Stimulated activated naive B cell treated with anti-CD40 and anti-IgM and Interleukin-4, amounts not matched to agents 10 μg/mL and 1 μg/mL and 100 μg/mL, for 72 hours (primary cell): ENCODE data around the gene TMEM114.

Source experiments
- ATAC-seq, 2 donors: fragments of 150-1000 bp; cut with Tn5 transposase; replicated peaks; 2 replicates each; pipeline ENCODE4 v1.10.0; 2021; ENCODE audit warnings: moderate library complexity in 1 of 2
- DNase-seq: peaks from one replicate; pipeline ENCODE4 v3.0.0; 2021
- H3K27ac Mint-ChIP-seq: one replicate; pipeline ENCODE4 v1.8.0; 2022; ENCODE audit warnings: mild to moderate bottlenecking, mixed read lengths
- H3K27me3 Mint-ChIP-seq, 2 donors: one replicate each; pipeline ENCODE4 v1.8.0; 2022; ENCODE audit warnings: mixed read lengths in 2 of 2
- H3K36me3 Mint-ChIP-seq, 2 donors: one replicate each; pipeline ENCODE4 v1.8.0; 2022; ENCODE audit warnings: mixed read lengths in 2 of 2, mild to moderate bottlenecking in 1 of 2
- H3K4me1 Mint-ChIP-seq, 2 donors: one replicate each; pipeline ENCODE4 v1.8.0; 2022; ENCODE audit warnings: mixed read lengths in 2 of 2, mild to moderate bottlenecking in 1 of 2
- H3K4me3 Mint-ChIP-seq, 2 donors: one replicate each; pipeline ENCODE4 v1.8.0; 2022; ENCODE audit warnings: mild to moderate bottlenecking in 2 of 2, mixed read lengths in 2 of 2, moderate library complexity in 1 of 2
- H3K9me3 Mint-ChIP-seq, 2 donors: one replicate each; pipeline ENCODE4 v1.8.0; 2022; ENCODE audit warnings: mixed read lengths in 2 of 2, mild to moderate bottlenecking in 1 of 2

The TMEM114 gene

DNA sequence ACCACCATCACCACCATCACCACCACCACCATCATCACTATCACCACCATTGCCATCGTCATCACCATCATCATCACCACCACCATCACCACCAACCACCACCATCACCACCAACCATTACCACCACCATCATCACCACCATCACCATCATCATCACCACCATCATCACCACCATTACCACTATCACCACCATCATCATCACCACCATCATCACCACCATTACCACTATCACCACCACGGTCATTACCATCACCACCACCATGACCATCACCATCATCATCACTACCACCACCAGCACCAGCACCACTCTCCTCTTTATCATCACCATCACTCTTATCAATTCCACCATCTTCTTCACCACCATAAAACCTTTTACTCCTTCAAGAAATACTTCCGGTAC, 1.1 kb upstream of the TMEM114 start:
- Mint-ChIP-seq H3K27ac (no peak overlapping the region), H3K4me1 (peaks cover 7 to 11% of the 10 kb centered on the region in 2 donors), H3K27me3 (peaks cover 20 to 23% of the 10 kb centered on the region in 2 donors)

DNA sequence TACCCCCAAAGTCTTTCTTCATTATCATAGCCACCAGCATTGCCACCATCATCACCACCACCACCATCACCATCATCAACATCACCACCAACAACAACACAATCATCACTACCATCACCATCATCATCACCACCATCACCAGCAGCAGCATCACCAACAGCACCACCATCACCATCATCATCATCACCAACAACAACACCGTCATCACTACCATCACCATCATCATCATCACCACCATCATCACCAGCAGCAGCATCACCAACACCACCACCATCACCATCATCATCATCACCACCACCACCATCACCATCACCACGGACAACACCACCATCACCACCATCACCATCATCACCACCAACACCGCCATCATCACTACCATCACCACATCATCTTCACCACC, 500 bp upstream of the TMEM114 start:
- Mint-ChIP-seq H3K27ac (no peak overlapping the region), H3K4me3 (no peak overlapping the region), H3K4me1 (peaks cover 7 to 11% of the 10 kb centered on the region in 2 donors), H3K36me3 (no peaks in the 10 kb centered on the region), H3K27me3 (peaks cover 23 to 27% of the 10 kb centered on the region in 2 donors), H3K9me3 (no peaks in the 10 kb centered on the region)
- DNase-seq (no peak), ATAC-seq (no peak)

More for the DNA sequence above, 1.1 kb upstream of the TMEM114 start:
- DNase-seq (no peak), ATAC-seq (no peak)
- no peak overlapping the region for H3K4me3 Mint-ChIP-seq
- H3K9me3 Mint-ChIP-seq, result peaks cover 0 to 4% of the 10 kb centered on the region in 2 donors
- no peaks in the 10 kb centered on the region for H3K36me3 Mint-ChIP-seq

DNA sequence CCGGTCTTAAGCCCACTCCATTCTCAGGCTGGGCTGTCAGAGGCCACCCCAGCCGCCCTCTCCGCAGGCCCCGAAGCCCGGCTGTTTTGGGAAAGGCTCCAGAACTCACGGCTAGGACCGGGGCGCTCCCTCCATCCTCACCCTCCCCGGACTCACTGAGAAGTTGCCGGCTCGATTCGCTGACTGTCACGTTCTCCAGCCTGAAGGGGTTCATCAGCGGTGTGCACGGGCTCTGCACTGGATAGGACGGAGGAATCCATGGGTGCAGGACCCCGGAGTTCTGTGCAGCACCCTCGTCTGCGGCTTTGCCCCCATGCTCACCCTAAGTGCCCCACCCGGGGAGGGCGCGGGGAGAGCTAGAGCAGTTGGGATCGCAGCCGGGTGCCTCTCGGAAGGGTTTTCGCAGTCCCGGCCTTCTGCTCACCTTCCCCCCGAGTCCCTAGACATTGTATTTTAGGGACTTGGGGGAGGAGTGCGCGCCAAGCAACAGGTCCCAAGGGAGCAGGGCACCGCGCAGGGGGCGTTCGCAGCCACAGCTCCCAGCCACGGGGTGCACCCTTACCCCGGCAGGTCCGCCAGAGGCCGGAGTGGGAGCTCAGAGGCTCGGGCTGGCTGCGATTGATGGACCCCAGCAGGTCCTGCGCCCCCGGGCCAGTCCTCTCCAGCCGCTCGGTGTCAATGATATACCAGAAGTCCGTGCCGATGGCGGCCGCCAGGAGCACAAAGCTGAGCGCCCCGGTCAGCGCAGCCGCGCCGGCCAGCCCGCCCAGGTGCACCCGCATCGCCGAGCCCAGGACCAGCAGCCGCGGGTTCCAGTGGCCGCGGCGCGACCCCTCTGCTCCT, 1.0 kb downstream of the TMEM114 start:
- Mint-ChIP-seq H3K27me3 (peaks cover 23 to 37% of the 10 kb centered on the region in 2 donors), H3K27ac (no peak overlapping the region), H3K36me3 (no peaks in the 10 kb centered on the region), H3K9me3 (no peaks in the 10 kb centered on the region), H3K4me3 (peak overlapping the region; percentile 19 to 61), H3K4me1 (peaks cover 7 to 11% of the 10 kb centered on the region in 2 donors)
- peak; percentile 13 to 45 for ATAC-seq
- DNase-seq, result no peak

DNA sequence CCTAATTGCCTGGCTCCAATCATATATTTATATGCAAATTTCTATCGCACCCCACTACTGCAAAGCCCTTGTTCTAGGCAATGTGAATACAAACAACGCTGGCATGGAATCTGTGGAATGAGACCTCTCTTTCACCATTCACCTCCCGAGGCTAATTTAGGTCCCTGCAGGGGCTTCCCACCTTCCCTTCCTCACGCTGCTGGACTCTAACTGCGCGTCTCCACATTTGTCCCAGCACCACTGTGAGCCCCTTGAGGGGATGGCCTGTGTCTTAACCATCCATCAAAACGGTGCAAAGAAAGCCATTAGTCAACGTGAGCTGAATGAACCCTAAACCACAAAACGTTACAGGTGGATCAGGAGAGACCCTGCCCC, 1.6 kb downstream of the TMEM114 start:
- Mint-ChIP-seq H3K27ac (no peak overlapping the region), H3K4me3 (no peak overlapping the region), H3K27me3 (peaks cover 23 to 42% of the 10 kb centered on the region in 2 donors), H3K36me3 (no peaks in the 10 kb centered on the region), H3K9me3 (no peaks in the 10 kb centered on the region), H3K4me1 (peaks cover 7 to 11% of the 10 kb centered on the region in 2 donors)
- no peak for ATAC-seq
- DNase-seq, result no peak

DNA sequence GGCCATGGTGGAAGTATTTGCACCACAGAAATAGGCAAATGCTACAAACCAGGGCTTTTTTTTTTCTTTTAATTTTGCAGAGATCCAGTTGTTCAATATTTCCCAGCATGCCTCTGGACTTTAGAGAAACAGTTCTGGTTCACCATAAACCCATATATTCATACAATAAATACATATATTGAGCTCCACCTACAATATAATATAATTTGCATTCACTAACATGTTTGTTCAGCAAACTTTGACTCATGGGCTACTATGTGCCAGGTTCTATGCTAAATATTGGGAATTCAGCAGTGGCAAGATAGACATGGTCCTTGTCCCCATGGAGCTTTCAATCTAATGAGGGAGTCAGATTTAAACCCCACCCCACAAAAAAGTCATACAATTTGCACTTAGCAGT, 3.2 kb downstream of the TMEM114 start:
- H3K27ac Mint-ChIP-seq, result no peak overlapping the region
- H3K4me1 Mint-ChIP-seq, result peaks cover 14 to 22% of the 10 kb centered on the region in 2 donors
- peaks cover 23 to 43% of the 10 kb centered on the region in 2 donors for H3K27me3 Mint-ChIP-seq
- no peaks in the 10 kb centered on the region for H3K9me3 Mint-ChIP-seq
- DNase-seq (no peak), ATAC-seq (no peak)
- H3K36me3 Mint-ChIP-seq, result peaks cover 3% of the 10 kb centered on the region in 2 donors
- no peak overlapping the region for H3K4me3 Mint-ChIP-seq

DNA sequence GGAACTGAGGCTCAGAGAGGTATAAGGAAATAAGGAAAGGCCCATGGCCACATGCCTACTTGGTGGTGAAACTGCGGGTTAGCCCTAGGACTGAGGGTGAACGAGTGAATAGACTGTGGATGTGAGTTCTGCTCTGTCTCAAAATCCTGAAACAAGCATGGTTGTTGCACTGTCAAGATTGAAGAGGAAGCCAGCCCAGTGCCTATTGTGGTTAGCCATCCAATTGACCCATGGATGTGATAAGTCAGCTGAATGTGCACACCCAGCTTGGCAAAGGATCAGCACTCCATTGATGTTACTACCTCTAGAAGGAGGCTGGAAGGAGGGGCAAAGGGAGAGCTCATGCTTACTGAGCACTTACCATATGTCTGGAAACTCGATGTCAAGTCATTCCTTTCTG, 4.5 kb downstream of the TMEM114 start:
- DNase-seq, result no peak
- H3K27ac Mint-ChIP-seq, result no peak overlapping the region
- no peak overlapping the region for H3K4me3 Mint-ChIP-seq
- peaks cover 3% of the 10 kb centered on the region in 2 donors for H3K36me3 Mint-ChIP-seq
- H3K9me3 Mint-ChIP-seq, result peaks cover 0 to 3% of the 10 kb centered on the region in 2 donors
- peaks cover 23 to 43% of the 10 kb centered on the region in 2 donors for H3K27me3 Mint-ChIP-seq
- peaks cover 18 to 28% of the 10 kb centered on the region in 2 donors for H3K4me1 Mint-ChIP-seq
- no peak for ATAC-seq

DNA sequence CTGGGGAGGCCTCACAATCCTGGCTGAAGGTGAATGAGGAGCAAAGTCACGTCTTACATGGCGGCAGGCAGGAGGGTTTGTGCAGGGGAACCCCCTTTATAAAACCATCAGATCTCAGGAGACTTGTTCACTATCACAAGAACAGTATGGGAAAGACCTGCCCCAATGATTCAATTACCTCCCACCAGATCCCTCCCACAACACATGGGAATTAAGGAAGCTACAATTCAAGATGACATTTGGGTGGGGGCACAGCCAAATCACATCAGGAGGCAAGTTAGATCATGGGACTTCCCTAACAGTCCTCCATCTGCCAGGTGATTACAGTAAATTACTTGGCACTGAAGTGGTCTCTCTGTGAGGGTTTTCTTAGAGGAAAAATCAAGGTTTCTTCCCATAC, 5.3 kb downstream of the TMEM114 start:
- ATAC-seq (no peak), DNase-seq (no peak)
- peaks cover 3% of the 10 kb centered on the region in 2 donors for H3K36me3 Mint-ChIP-seq
- peaks cover 17 to 28% of the 10 kb centered on the region in 2 donors for H3K4me1 Mint-ChIP-seq
- no peak overlapping the region for H3K27ac Mint-ChIP-seq
- H3K9me3 Mint-ChIP-seq, result peaks cover 0 to 3% of the 10 kb centered on the region in 2 donors
- H3K4me3 Mint-ChIP-seq, result no peak overlapping the region
- peaks cover 23 to 43% of the 10 kb centered on the region in 2 donors for H3K27me3 Mint-ChIP-seq

DNA sequence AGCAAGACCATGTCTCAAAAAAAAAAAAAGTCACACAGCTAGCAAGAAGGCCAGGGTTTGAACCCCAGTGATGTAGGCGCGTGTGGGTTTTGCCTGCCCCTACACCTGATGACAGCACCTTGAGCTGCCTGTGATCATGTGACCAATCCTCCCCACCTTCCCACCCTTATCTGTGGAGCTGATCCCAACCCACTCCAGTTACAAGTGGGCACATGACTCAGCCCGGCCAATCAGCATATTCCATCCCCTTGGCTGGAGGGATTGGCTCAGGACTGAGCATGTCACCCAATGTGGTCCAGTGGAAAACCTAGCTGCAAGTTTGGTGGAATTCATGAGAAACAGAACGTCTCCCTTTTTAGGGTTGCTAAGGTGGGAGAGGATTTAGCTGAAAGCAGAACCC, 6.6 kb downstream of the TMEM114 start:
- Mint-ChIP-seq H3K4me3 (no peak overlapping the region), H3K9me3 (peaks cover 0 to 3% of the 10 kb centered on the region in 2 donors), H3K27me3 (peaks cover 18 to 43% of the 10 kb centered on the region in 2 donors), H3K4me1 (peaks cover 12 to 19% of the 10 kb centered on the region in 2 donors), H3K27ac (peak overlapping the region; percentile 56), H3K36me3 (peaks cover 3% of the 10 kb centered on the region in 2 donors)
- DNase-seq (no peak), ATAC-seq (no peak)

DNA sequence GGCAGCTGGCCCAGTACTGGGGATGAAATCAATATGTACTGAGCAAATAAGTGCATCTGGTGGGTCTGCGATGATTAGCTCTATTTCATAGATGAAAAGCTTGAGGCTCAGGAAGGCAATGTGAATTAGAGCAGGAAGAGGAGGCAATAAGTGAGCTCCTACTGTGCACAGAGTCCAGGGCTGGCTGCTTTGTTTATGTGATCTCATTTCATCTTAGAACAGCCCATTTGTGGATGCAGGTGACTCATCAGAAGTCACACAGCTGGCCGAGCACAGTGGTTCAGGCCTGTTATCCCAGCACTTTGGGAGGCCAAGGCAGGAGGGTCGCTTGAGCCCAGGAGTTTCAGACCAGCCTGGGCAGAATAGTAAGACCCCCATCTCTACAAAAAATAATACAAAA, 7.1 kb downstream of the TMEM114 start:
- H3K9me3 Mint-ChIP-seq, result peaks cover 0 to 3% of the 10 kb centered on the region in 2 donors
- DNase-seq, result no peak

DNA sequence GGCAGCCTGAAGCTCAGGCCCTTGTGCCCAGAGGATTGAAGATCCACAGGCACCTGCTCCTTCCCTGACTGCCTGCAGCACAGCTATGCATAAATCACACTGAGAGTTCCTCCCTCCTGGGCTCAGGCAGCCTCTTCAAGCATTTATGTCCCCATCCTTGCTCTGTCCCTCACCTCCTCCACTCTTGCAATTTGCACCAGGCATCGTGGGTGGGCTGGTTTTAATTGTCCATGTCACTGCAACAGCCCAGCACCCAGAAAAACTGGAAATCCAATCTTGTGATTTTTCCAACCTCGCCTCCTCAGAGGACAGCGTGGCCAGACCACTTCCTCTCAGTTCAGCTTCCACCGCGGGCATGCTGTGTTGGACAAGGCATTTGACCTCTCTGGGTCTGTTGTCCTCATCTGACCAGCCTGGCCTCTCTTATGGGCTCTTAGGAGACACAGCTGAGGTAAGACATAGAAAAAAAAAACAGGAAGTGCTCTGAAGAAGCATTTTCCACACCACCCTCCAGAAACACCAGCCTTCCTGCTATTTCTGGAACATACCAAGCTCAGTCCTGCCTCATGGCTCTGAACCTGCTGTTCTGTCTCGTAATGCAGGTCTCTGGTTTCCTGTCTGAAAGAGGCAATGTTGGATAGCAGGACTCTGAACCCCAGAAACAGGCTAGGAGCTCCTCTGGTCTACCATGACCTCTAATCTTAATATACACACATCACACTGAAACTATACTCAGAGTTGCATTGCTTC, 8.3 kb downstream of the TMEM114 start:
- Mint-ChIP-seq H3K4me3 (peak overlapping the region; percentile 32 to 53), H3K27me3 (peaks cover 6 to 34% of the 10 kb centered on the region in 2 donors), H3K27ac (peak overlapping the region; percentile 60), H3K9me3 (peaks cover 0 to 3% of the 10 kb centered on the region in 2 donors), H3K4me1 (peaks cover 11 to 17% of the 10 kb centered on the region in 2 donors), H3K36me3 (peaks cover 3% of the 10 kb centered on the region in 2 donors)
- ATAC-seq (peak; percentile 79 to 84), DNase-seq (no peak)

More for the DNA sequence above, 7.1 kb downstream of the TMEM114 start:
- Mint-ChIP-seq H3K27me3 (peaks cover 13 to 43% of the 10 kb centered on the region in 2 donors), H3K27ac (no peak overlapping the region), H3K36me3 (peaks cover 3% of the 10 kb centered on the region in 2 donors), H3K4me3 (no peak overlapping the region), H3K4me1 (peaks cover 11 to 17% of the 10 kb centered on the region in 2 donors)
- ATAC-seq, result no peak

DNA sequence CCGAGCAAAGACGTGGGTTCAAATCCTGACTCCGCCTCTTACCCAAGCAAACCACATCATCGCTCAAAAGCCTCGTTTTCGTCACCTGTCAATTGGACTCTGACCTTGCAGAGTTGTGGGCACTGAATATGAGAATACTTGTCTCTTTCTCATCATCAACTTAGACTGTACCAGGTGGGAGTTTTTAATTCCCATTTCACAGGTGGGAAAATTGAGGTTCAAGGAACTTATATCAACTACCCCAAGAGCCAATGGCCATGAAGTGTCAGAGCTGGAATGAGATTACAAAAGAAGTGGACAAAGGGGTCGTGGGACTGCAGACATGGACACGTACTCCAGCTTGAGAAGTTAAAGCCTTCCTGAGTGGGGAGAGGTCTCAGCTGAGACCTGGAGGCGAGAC, 10.8 kb downstream of the TMEM114 start:
- no peak for ATAC-seq
- peaks cover 17 to 25% of the 10 kb centered on the region in 2 donors for H3K27me3 Mint-ChIP-seq
- peaks cover 13 to 17% of the 10 kb centered on the region in 2 donors for H3K4me1 Mint-ChIP-seq
- no peak overlapping the region for H3K27ac Mint-ChIP-seq
- peaks cover 3% of the 10 kb centered on the region in 2 donors for H3K36me3 Mint-ChIP-seq
- H3K4me3 Mint-ChIP-seq, result no peak overlapping the region
- peaks cover 0 to 3% of the 10 kb centered on the region in 2 donors for H3K9me3 Mint-ChIP-seq
- no peak for DNase-seq

DNA sequence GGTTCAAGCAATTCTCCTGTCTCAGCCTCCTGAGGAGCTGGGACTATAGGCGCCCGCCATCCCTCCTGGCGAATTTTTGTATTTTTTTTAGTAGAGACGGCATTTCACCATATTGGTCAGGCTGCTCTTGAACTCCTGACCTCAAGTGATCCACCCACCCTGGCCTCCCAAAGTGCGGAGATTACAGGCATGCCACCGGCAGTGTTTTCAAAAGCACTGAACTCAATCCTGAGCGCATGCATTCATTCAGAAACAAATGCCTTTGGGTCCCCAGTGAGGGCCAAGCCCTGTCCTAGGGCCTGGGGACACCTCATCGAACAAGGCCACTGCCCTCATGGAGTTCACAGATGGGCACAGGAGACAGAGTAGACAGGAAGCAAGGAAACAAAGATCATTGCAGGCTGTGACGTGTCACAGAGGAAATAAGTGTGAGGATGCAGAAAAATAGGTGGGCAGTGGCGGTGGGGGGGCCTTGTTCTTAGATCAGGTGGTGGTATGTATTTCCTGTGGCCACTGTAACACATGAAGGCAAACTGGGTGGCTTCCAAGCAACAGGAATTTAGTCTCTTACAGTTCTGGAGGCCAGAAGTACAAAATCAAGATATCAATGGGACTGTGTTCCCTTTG, 12.5 kb downstream of the TMEM114 start:
- DNase-seq (no peak), ATAC-seq (no peak)
- H3K4me3 Mint-ChIP-seq, result no peak overlapping the region
- H3K27ac Mint-ChIP-seq, result no peak overlapping the region
- H3K36me3 Mint-ChIP-seq, result peaks cover 3% of the 10 kb centered on the region in 2 donors
- H3K4me1 Mint-ChIP-seq, result peaks cover 10 to 12% of the 10 kb centered on the region in 2 donors
- peaks cover 16 to 26% of the 10 kb centered on the region in 2 donors for H3K27me3 Mint-ChIP-seq
- H3K9me3 Mint-ChIP-seq, result peaks cover 0 to 3% of the 10 kb centered on the region in 2 donors

DNA sequence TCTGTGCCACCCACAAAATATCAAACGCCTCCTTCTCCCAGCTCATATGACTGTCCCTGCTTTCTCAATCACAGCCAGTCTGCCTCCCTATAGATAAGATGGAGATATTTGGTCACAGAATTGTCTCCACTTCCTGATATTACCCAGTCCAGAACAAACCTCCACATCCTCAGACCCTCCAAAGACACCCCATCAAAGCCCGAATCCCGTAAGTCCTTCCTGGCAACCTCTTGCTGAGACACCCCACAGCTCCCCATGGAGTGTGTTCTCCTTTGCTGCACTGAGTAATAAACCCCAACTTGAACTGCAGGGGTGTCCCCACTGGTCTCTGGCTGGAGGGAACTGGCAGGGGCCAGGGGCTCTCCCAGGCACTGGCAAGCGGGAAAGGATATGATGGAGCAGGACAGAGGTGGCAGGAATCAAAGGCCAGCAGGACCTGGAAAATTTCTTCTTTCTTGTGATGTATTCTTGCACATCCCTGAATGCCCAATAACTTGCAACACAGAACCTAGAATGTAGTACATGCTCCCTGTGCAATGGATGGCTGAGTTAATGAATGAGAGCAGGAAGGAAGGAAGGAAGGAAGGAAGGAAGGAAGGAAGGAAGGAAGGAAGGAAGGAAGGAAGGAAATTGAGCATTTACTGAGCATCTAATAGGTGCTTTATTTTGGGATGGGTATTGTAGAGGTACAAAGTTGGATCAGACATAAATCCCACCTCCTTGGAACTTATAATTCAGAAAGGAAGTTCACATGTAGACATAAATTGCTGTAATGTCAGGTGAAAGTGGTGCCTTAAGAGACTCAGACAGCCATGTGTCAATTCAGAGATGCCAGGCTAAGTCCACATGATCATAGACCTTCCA, 13.9 kb downstream of the TMEM114 start:
- DNase-seq (no peak), ATAC-seq (no peak)
- Mint-ChIP-seq H3K27me3 (peaks cover 16 to 38% of the 10 kb centered on the region in 2 donors), H3K27ac (no peak overlapping the region), H3K4me1 (peaks cover 0 to 2% of the 10 kb centered on the region in 2 donors), H3K9me3 (no peaks in the 10 kb centered on the region), H3K36me3 (no peaks in the 10 kb centered on the region), H3K4me3 (no peak overlapping the region)
